ENCODE measurements around the gene POU2AF3. TPM values are rescaled to one million over a fixed set of nuclear protein-coding genes. Genes with fewer than 3 reads are reported as not detected.

Gene POU2AF3
- total RNA-seq, 2 experiments from 2014 or later, result not detected

DNA sequence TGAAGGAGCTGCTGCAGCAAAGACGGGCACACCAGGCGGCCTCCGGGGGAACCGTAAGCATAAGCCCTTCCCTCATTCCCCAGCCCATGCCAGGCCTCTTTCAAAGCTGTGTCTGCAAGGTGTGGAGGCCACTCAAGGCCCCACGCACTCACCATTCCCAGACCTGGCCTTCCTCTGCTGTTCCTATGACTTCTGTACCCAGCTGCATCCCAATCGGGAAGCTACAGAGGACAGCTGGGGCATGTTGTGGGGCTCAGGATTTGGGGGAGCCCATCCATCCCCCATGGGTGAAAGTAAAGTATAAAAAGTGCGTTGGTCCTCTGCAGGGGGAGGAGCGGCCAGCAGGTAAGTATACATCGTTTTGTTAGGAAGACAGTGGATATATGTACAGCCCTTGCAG lies 2.2 kb downstream of the POU2AF3 start:
- Histone ChIP-seq H3K4me3 (ENCODE audit: low read length) (no peak overlapping the region), H3K27ac (ENCODE audit: low read depth in 1 of 2, low read length in 2 of 2) (no peak overlapping the region), H3K9me3 (ENCODE audit: control insufficient read depth in 1 of 2, insufficient read depth in 1 of 2, low read length in 2 of 2) (no peaks in the 10 kb centered on the region), H3K4me1 (ENCODE audit: insufficient read depth, low read length) (peaks cover 6% of the 10 kb centered on the region), H3K36me3 (ENCODE audit: insufficient read depth, low read length) (no peaks in the 10 kb centered on the region), H3K27me3 (ENCODE audit: control insufficient read depth in 1 of 2, insufficient read depth in 2 of 2, low read length in 2 of 2) (peaks cover 21 to 32% of the 10 kb centered on the region in 2 experiments)
- DNase-seq (no peak), ATAC-seq (ENCODE audit: poor library complexity) (no peak)
- no peaks in the 10 kb centered on the region for H3K9me3 Mint-ChIP-seq
- H3K36me3 Mint-ChIP-seq (ENCODE audit: low read depth), result no peaks in the 10 kb centered on the region
- peaks cover 5% of the 10 kb centered on the region for H3K4me1 Mint-ChIP-seq (ENCODE audit: low read depth)
- ChIA-PET CTCF (no interaction called here), POLR2A (no interaction called here)
- H3K27me3 Mint-ChIP-seq, result peaks cover 66% of the 10 kb centered on the region
- intact Hi-C loops (cut with DNase I, micrococcal nuclease), result loop anchor here in 1 of 2 experiments (5.0 kb wide), 1 partner anchor 1992 kb away; no protein-coding TSS in a partner anchor
- TF ChIP-seq, protein P1, sequence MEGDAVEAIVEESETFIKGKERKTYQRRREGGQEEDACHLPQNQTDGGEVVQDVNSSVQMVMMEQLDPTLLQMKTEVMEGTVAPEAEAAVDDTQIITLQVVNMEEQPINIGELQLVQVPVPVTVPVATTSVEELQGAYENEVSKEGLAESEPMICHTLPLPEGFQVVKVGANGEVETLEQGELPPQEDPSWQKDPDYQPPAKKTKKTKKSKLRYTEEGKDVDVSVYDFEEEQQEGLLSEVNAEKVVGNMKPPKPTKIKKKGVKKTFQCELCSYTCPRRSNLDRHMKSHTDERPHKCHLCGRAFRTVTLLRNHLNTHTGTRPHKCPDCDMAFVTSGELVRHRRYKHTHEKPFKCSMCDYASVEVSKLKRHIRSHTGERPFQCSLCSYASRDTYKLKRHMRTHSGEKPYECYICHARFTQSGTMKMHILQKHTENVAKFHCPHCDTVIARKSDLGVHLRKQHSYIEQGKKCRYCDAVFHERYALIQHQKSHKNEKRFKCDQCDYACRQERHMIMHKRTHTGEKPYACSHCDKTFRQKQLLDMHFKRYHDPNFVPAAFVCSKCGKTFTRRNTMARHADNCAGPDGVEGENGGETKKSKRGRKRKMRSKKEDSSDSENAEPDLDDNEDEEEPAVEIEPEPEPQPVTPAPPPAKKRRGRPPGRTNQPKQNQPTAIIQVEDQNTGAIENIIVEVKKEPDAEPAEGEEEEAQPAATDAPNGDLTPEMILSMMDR (IDR thresholded peaks at IDR 0.05), result no peak
- no peak overlapping the region for H3K27ac Mint-ChIP-seq
- no peak overlapping the region for H3K4me3 Mint-ChIP-seq

DNA sequence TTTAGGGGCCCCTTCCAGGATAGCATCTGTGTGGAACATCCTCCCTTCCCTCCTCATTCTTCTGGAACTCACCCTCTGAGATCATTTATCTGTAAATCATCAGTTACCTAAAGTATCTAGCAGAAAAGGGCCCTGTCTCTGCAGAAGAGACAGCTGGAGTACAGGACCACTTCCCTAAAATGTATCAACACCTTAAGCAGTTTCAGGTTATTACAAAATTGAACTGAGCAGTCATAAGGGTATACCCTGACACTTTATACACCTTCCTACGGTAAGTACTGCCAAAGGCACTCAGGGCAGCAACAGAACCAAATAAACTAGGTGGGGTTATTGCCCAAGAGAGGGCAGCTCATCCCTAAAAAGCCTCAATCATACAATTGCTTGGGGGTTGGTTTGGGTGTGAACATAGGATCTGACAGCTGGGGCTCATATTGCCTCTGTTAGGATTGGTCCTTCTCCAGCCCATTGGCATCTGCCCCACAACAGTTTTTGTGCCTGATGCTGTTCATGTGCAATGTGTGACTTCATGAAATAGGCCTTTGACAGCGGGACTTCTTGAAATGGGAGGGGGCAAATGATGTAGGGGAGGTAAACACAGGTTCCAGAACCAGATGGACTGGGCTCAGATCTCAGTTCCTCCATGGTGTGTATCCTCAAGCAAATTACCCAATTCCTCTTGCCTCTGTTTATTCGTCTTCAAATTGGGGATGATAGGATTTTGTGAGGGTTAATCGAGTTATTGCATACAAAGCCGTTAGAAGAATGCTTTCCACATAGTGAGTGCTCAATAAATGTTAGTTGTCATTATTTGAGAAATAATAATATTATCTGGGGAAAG lies 2.9 kb downstream of the POU2AF3 start:
- Mint-ChIP-seq H3K27ac (no peak overlapping the region), H3K4me1 (ENCODE audit: low read depth) (peaks cover 5% of the 10 kb centered on the region), H3K9me3 (no peaks in the 10 kb centered on the region), H3K36me3 (ENCODE audit: low read depth) (no peaks in the 10 kb centered on the region), H3K4me3 (no peak overlapping the region), H3K27me3 (peaks cover 67% of the 10 kb centered on the region)
- H3K9me3 ChIP-seq (ENCODE audit: control insufficient read depth in 1 of 2, insufficient read depth in 1 of 2, low read length in 2 of 2), result no peaks in the 10 kb centered on the region
- intact Hi-C loops (cut with DNase I, micrococcal nuclease), result loop anchor here in 1 of 2 experiments (5.0 kb wide), 1 partner anchor 1991 kb away; no protein-coding TSS in a partner anchor
- peaks cover 6% of the 10 kb centered on the region for H3K4me1 ChIP-seq (ENCODE audit: insufficient read depth, low read length)
- H3K27me3 ChIP-seq (ENCODE audit: control insufficient read depth in 1 of 2, insufficient read depth in 2 of 2, low read length in 2 of 2), result peaks cover 20 to 32% of the 10 kb centered on the region in 2 experiments
- H3K4me3 ChIP-seq (ENCODE audit: low read length), result no peak overlapping the region
- DNase-seq (no peak), ATAC-seq (ENCODE audit: poor library complexity) (no peak)
- H3K36me3 ChIP-seq (ENCODE audit: insufficient read depth, low read length), result no peaks in the 10 kb centered on the region
- TF ChIP-seq, protein P1 (IDR thresholded peaks at IDR 0.05), result no peak
- CTCF ChIA-PET, result no interaction called here
- POLR2A ChIA-PET, result no interaction called here
- no peak overlapping the region for H3K27ac ChIP-seq (ENCODE audit: low read depth in 1 of 2, low read length in 2 of 2)

DNA sequence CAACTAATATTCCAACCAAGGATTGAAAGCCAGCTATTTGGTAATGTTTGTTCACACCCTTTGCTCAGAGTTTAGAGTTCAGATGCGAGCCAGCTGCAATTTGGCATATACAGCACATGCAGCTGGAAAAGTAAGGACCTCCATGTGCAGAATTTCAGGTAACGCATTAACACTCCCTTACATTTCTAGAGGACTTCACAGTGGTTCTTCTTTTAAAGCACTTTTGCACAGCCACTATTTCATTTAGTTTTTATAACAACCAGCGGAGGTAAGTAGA lies 3.4 kb downstream of the POU2AF3 start:
- peaks cover 63% of the 10 kb centered on the region for H3K27me3 Mint-ChIP-seq
- Histone ChIP-seq H3K4me3 (ENCODE audit: low read length) (no peak overlapping the region), H3K27me3 (ENCODE audit: control insufficient read depth in 1 of 2, insufficient read depth in 2 of 2, low read length in 2 of 2) (peaks cover 22 to 32% of the 10 kb centered on the region in 2 experiments), H3K36me3 (ENCODE audit: insufficient read depth, low read length) (no peaks in the 10 kb centered on the region), H3K27ac (ENCODE audit: low read depth in 1 of 2, low read length in 2 of 2) (no peak overlapping the region), H3K9me3 (ENCODE audit: control insufficient read depth in 1 of 2, insufficient read depth in 1 of 2, low read length in 2 of 2) (no peaks in the 10 kb centered on the region), H3K4me1 (ENCODE audit: insufficient read depth, low read length) (peaks cover 6% of the 10 kb centered on the region)
- H3K4me1 Mint-ChIP-seq (ENCODE audit: low read depth), result peaks cover 5% of the 10 kb centered on the region
- ATAC-seq (ENCODE audit: poor library complexity) (no peak), DNase-seq (no peak)
- H3K27ac Mint-ChIP-seq, result no peak overlapping the region
- intact Hi-C loops (cut with DNase I, micrococcal nuclease), result loop anchor here in 1 of 2 experiments (5.0 kb wide), 1 partner anchor 1991 kb away; no protein-coding TSS in a partner anchor
- H3K4me3 Mint-ChIP-seq, result no peak overlapping the region
- ChIA-PET CTCF (no interaction called here), POLR2A (no interaction called here)
- TF ChIP-seq, protein P1 (IDR thresholded peaks at IDR 0.05), result no peak
- H3K9me3 Mint-ChIP-seq, result no peaks in the 10 kb centered on the region
- no peaks in the 10 kb centered on the region for H3K36me3 Mint-ChIP-seq (ENCODE audit: low read depth)

Data from CD4-positive, alpha-beta T cell (primary cell).